ENCODE results near the gene PRPF40A. TPM values are rescaled to one million over a fixed set of nuclear protein-coding genes. Genes with fewer than 3 reads are reported as not detected.

PRPF40A gene
- total RNA-seq, 2 donors from 2014 or later = 62.0 to 133 TPM

- H3K9me3 ChIP-seq = no peaks in the 10 kb centered on the region
- no peak overlapping the region for H3K4me3 ChIP-seq
- no peak for TF ChIP-seq CTCF (IDR thresholded peaks at IDR 0.05)
- H3K27me3 ChIP-seq (replicated peaks; ENCODE audit: insufficient read depth) = no peaks in the 10 kb centered on the region
- no peak overlapping the region for H3K27ac ChIP-seq
- no peaks in the 10 kb centered on the region for H3K4me1 ChIP-seq (ENCODE audit: control insufficient read depth in 1 of 2, low read depth in 2 of 2)
- DNase-seq (ENCODE audit: low spot score) (no peak), ATAC-seq (ENCODE audit: insufficient number of reproducible peaks, low FRiP score, low read depth) (no peak)
- H3K36me3 ChIP-seq = peaks cover 52% of the 10 kb centered on the region
These were observed 60.2 kb downstream of the PRPF40A start for GRCh38 chr2:152657043-152657442.

GRCh38 chr2:152655880-152656279, 61.4 kb downstream of the PRPF40A start:
- DNase-seq (ENCODE audit: low spot score) (no peak), ATAC-seq (ENCODE audit: insufficient number of reproducible peaks, low FRiP score, low read depth) (no peak)
- H3K36me3 ChIP-seq = peaks cover 47% of the 10 kb centered on the region
- no peaks in the 10 kb centered on the region for H3K4me1 ChIP-seq (ENCODE audit: control insufficient read depth in 1 of 2, low read depth in 2 of 2)
- H3K27me3 ChIP-seq (replicated peaks; ENCODE audit: insufficient read depth) = no peaks in the 10 kb centered on the region
- no peak overlapping the region for H3K4me3 ChIP-seq
- no peak overlapping the region for H3K27ac ChIP-seq
- no peaks in the 10 kb centered on the region for H3K9me3 ChIP-seq
- TF ChIP-seq CTCF (IDR thresholded peaks at IDR 0.05) = no peak

- Histone ChIP-seq H3K27me3 (replicated peaks; ENCODE audit: insufficient read depth) (no peaks in the 10 kb centered on the region), H3K4me1 (ENCODE audit: control insufficient read depth in 1 of 2, low read depth in 2 of 2) (peaks cover 5 to 15% of the 10 kb centered on the region in 2 donors), H3K9me3 (no peaks in the 10 kb centered on the region), H3K27ac (no peak overlapping the region), H3K36me3 (peaks cover 13% of the 10 kb centered on the region), H3K4me3 (no peak overlapping the region)
- no peak for ATAC-seq (ENCODE audit: insufficient number of reproducible peaks, low FRiP score, low read depth)
- DNase-seq (ENCODE audit: low spot score) = no peak
- TF ChIP-seq CTCF (IDR thresholded peaks at IDR 0.05) = no peak
These were observed 65.4 kb downstream of the PRPF40A start for GRCh38 chr2:152651834-152652233.

GRCh38 chr2:152650768-152651371, 66.4 kb downstream of the PRPF40A start:
- H3K27ac ChIP-seq = no peak overlapping the region
- TF ChIP-seq CTCF (IDR thresholded peaks at IDR 0.05) = no peak
- H3K4me3 ChIP-seq = no peak overlapping the region
- H3K9me3 ChIP-seq = no peaks in the 10 kb centered on the region
- H3K27me3 ChIP-seq (replicated peaks; ENCODE audit: insufficient read depth) = no peaks in the 10 kb centered on the region
- peaks cover 9% of the 10 kb centered on the region for H3K36me3 ChIP-seq
- ATAC-seq (ENCODE audit: insufficient number of reproducible peaks, low FRiP score, low read depth) (no peak), DNase-seq (ENCODE audit: low spot score) (no peak)
- H3K4me1 ChIP-seq (ENCODE audit: control insufficient read depth in 1 of 2, low read depth in 2 of 2) = peaks cover 7 to 23% of the 10 kb centered on the region in 2 donors

- no peak for DNase-seq (ENCODE audit: low spot score)
- H3K4me3 ChIP-seq = no peak overlapping the region
- TF ChIP-seq CTCF (IDR thresholded peaks at IDR 0.05) = no peak
These were observed 67.3 kb downstream of the PRPF40A start for GRCh38 chr2:152649997-152650396.

More at GRCh38 chr2:152649997-152650396, 67.3 kb downstream of the PRPF40A start:
- Histone ChIP-seq H3K9me3 (no peaks in the 10 kb centered on the region), H3K36me3 (peaks cover 6% of the 10 kb centered on the region), H3K4me1 (ENCODE audit: control insufficient read depth in 1 of 2, low read depth in 2 of 2) (peaks cover 7 to 23% of the 10 kb centered on the region in 2 donors), H3K27me3 (replicated peaks; ENCODE audit: insufficient read depth) (no peaks in the 10 kb centered on the region), H3K27ac (no peak overlapping the region)
- no peak for ATAC-seq (ENCODE audit: insufficient number of reproducible peaks, low FRiP score, low read depth)

Measured in thoracic aorta (tissue), 2 donors.